Stomach smooth muscle (tissue), 2 donors: ENCODE measurements around the gene SECISBP2L.
A peak's percentile ranks its signal among the peaks of the same experiment; 100 is the strongest.

Experiments used
- H3K27ac ChIP-seq: one replicate; pipeline ENCODE4 v1.7.0; 2013; ENCODE audit warnings: mild to moderate bottlenecking, low read length, inconsistent platforms
- H3K27me3 ChIP-seq, 2 donors: one replicate each; pipeline ENCODE4 v1.7.0; 2013; ENCODE audit warnings: low read length in 2 of 2; ENCODE audit not compliant: insufficient read depth in 2 of 2, control insufficient read depth in 1 of 2
- H3K36me3 ChIP-seq, 2 donors: one replicate each; pipeline ENCODE4 v1.7.0; 2013; ENCODE audit warnings: low read length in 2 of 2; ENCODE audit not compliant: control insufficient read depth in 2 of 2, insufficient read depth in 2 of 2
- H3K4me1 ChIP-seq: one replicate; pipeline ENCODE4 v1.7.0; 2013; ENCODE audit warnings: low read length; ENCODE audit not compliant: control insufficient read depth, insufficient read depth
- H3K4me3 ChIP-seq, 2 donors: one replicate each; pipeline ENCODE4 v1.7.0; 2013; ENCODE audit warnings: low read length in 2 of 2
- H3K9ac ChIP-seq, 2 donors: one replicate each; pipeline ENCODE4 v1.7.0; 2013; ENCODE audit warnings: low read length in 2 of 2, mild to moderate bottlenecking in 1 of 2
- H3K9me3 ChIP-seq, 2 donors: one replicate each; pipeline ENCODE4 v1.7.0; 2013; ENCODE audit warnings: low read length in 2 of 2; ENCODE audit not compliant: control insufficient read depth in 2 of 2
- donor health status: healthy.
- donor health status: Pancreatic carcinoma.

SECISBP2L gene

DNA sequence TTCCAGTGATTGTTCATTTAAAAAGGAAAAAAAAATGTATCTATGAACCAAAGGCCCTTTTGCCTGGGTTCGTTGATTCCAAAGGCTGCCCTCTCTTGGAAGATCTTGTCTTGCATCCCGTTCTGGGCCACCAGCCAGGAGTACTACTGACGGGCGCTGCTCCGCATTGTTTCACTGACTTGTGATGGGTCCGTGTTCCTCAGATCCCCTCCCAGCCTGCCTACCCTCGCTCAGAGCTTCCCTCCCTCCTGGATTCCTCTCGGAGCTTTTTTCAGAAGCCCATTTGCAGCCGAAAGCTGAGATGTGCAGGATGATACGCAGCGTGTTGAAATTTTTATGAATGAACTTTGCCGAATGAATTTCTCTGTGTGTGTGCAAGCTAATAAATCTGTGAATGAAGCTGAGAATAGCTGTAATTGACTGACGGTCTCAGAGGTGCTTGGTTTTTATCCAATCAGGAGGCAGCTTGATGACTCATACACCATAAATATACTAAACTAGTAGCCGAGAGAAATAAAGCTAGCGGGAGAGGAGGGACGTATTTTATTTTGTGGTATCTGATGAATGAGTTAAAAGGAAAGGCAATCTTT is 82.6 kb downstream of the SECISBP2L start, which contains the start of gene SHC4:
TSS of gene SHC4 (minus strand) at position 396 of the 590 bp plus-strand sequence. CDS start 904 bp downstream, outside the sequence.
- Histone ChIP-seq H3K27ac (peak within 1 kb of the TSS; percentile 11), H3K9ac (peak within 1 kb of the TSS; percentile 57 to 64), H3K4me3 (peak within 1 kb of the TSS; percentile 85 to 88), H3K9me3 (no peaks in the 10 kb centered on the region), H3K36me3 (no peaks in the 10 kb centered on the region), H3K4me1 (peaks cover 17% of the 10 kb centered on the region), H3K27me3 (peaks cover 0 to 13% of the 10 kb centered on the region in 2 donors)

- Histone ChIP-seq H3K9me3 (no peaks in the 10 kb centered on the region), H3K9ac (peak overlapping the region; percentile 57 to 64), H3K27ac (no peak overlapping the region), H3K27me3 (peaks cover 0 to 11% of the 10 kb centered on the region in 2 donors), H3K4me3 (peak overlapping the region; percentile 85 to 88), H3K36me3 (no peaks in the 10 kb centered on the region), H3K4me1 (peaks cover 17% of the 10 kb centered on the region)
Measured at GRCh38 chr15:48962662-48963523, 83.4 kb downstream of the SECISBP2L start.

- Histone ChIP-seq H3K4me1 (peaks cover 7% of the 10 kb centered on the region), H3K9me3 (no peaks in the 10 kb centered on the region), H3K9ac (no peak overlapping the region), H3K4me3 (no peak overlapping the region), H3K27me3 (no peaks in the 10 kb centered on the region), H3K27ac (no peak overlapping the region), H3K36me3 (no peaks in the 10 kb centered on the region)
Measured at GRCh38 chr15:48955967-48956366, 90.3 kb downstream of the SECISBP2L start.

DNA sequence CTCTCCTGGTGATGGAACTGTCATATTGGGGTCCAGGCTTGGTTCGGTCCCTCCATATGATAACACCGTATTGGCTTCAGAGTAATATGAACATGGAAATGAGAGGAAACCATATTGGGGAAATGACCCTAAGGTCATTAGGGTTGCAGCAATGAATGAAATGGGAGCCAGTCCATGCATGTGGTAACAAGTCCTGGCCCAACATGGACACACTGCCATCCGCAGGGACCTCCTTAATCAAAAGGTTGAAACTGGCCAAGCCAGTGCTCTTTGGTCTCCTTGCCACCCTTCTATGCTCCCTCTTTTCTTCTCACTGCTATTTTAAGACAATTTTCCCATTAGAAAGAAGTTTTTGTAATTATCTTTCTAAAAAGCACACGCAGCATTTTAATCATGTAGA is 90.9 kb downstream of the SECISBP2L start:
- no peaks in the 10 kb centered on the region for H3K9me3 ChIP-seq
- no peaks in the 10 kb centered on the region for H3K36me3 ChIP-seq
- H3K9ac ChIP-seq: no peak overlapping the region
- no peak overlapping the region for H3K27ac ChIP-seq
- H3K4me3 ChIP-seq: no peak overlapping the region
- peaks cover 7% of the 10 kb centered on the region for H3K4me1 ChIP-seq
- H3K27me3 ChIP-seq: no peaks in the 10 kb centered on the region

DNA sequence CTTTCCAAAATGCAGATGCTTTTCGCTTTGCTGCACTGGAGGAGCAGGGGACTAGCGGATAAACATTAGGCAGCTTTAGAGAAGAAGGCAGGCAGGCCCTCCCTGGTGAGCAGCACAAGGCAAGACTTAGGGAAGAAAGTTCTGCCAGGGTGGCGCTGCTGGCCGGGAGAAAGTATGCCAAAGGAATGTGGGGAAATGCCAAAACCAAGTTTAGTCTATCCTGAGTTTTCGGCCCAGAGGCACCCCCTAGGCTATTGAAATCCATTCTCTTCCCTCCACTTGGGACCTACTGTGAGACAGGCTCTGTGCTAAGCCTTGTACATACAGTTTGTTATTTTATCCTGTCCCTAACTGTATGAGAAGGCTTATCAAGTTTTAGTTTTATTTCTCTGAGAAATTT is 91.7 kb downstream of the SECISBP2L start:
- Histone ChIP-seq H3K4me3 (no peak overlapping the region), H3K4me1 (peaks cover 7% of the 10 kb centered on the region), H3K9me3 (no peaks in the 10 kb centered on the region), H3K9ac (no peak overlapping the region), H3K27me3 (no peaks in the 10 kb centered on the region), H3K36me3 (no peaks in the 10 kb centered on the region), H3K27ac (no peak overlapping the region)

GRCh38 chr15:48946840-48947187 is 99.4 kb downstream of the SECISBP2L start:
- Histone ChIP-seq H3K9ac (no peak overlapping the region), H3K36me3 (no peaks in the 10 kb centered on the region), H3K9me3 (no peaks in the 10 kb centered on the region), H3K4me3 (no peak overlapping the region), H3K4me1 (no peaks in the 10 kb centered on the region), H3K27ac (no peak overlapping the region), H3K27me3 (no peaks in the 10 kb centered on the region)

DNA sequence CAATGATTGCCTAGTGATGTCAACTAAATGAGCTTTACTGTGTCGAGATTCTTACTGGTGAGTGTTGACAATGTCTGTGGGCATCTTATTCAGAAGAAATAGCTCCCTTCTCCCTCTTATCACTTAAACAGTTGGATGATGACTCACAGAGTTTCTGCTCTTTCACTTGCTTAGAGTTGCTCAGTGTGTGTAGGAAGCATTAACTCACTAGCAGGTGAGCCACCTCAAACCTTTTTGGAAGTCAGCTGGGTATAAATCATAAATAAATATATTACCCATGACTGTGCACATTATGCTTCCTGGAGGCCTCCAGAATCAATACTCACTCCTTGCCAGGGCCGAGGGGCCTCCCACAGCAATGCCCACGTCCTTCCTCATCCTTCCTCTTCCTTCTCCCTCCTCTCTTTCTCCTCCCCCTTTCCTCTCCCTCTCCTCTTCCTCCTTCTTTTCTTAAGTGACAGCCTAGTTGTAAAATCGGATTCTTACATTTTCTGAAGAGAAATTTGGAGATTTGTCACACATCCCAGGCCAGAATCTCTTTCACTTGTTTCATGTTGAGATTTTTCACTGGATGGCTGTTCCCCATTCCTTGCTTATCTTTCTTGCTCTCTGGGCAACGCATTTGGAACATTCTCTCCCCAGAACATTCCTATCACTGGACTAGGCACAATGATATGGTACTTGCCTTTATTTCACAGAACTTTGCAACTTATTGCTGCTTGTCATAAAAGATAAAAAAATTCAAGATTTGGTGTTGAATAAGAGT is 100.0 kb downstream of the SECISBP2L start:
- Histone ChIP-seq H3K9ac (no peak overlapping the region), H3K9me3 (no peaks in the 10 kb centered on the region), H3K27ac (no peak overlapping the region), H3K4me1 (no peaks in the 10 kb centered on the region), H3K27me3 (no peaks in the 10 kb centered on the region), H3K4me3 (no peak overlapping the region), H3K36me3 (no peaks in the 10 kb centered on the region)

GRCh38 chr15:48945386-48945785 is 100.9 kb downstream of the SECISBP2L start:
- Histone ChIP-seq H3K27me3 (no peaks in the 10 kb centered on the region), H3K36me3 (no peaks in the 10 kb centered on the region), H3K4me3 (no peak overlapping the region), H3K4me1 (no peaks in the 10 kb centered on the region), H3K9me3 (no peaks in the 10 kb centered on the region), H3K27ac (no peak overlapping the region), H3K9ac (no peak overlapping the region)

DNA sequence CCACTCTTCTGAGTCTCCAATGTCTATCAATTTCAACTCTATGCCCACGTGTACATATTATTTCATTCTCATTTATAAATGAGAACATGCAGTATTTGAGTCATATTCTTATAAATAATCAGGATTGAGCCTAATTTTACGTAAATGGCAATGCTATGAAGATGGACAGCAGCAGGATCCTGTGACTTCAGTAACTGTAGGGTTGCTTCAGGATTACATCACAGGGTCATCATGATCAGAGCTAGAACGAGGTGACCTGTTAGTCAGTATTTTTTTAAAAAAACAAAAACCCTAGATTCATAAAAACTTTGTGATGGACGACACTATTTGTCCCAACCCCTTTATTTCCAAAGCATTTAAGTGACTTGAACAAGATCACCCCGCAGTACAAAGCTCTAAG is 104.3 kb downstream of the SECISBP2L start:
- H3K4me1 ChIP-seq: no peaks in the 10 kb centered on the region
- no peak overlapping the region for H3K4me3 ChIP-seq
- H3K27ac ChIP-seq: no peak overlapping the region
- H3K9me3 ChIP-seq: no peaks in the 10 kb centered on the region
- H3K27me3 ChIP-seq: no peaks in the 10 kb centered on the region
- no peak overlapping the region for H3K9ac ChIP-seq
- no peaks in the 10 kb centered on the region for H3K36me3 ChIP-seq

GRCh38 chr15:48940508-48940907 is 105.7 kb downstream of the SECISBP2L start:
- Histone ChIP-seq H3K4me3 (no peak overlapping the region), H3K36me3 (no peaks in the 10 kb centered on the region), H3K9me3 (no peaks in the 10 kb centered on the region)

More at GRCh38 chr15:48940508-48940907, 105.7 kb downstream of the SECISBP2L start:
- no peak overlapping the region for H3K9ac ChIP-seq
- no peaks in the 10 kb centered on the region for H3K4me1 ChIP-seq
- no peaks in the 10 kb centered on the region for H3K27me3 ChIP-seq
- no peak overlapping the region for H3K27ac ChIP-seq
